Mammary epithelial cell (primary cell): ENCODE measurements around the gene CLK3.

Experiments used
- EZH2 ChIP-seq: IDR thresholded peaks from 2 replicates; pipeline ENCODE4 v1.6.1; 2012; ENCODE audit warnings: low read length, inconsistent platforms, borderline replicate concordance
- TF ChIP-seq, protein P1 (sequence below), 2 donors: IDR thresholded peaks in 1 of 2; conservative IDR thresholded peaks in 1 of 2; 2 replicates each; pipeline ENCODE4 v1.5.1; 2011 to 2012; ENCODE audit warnings: inconsistent platforms in 2 of 2, low read length in 2 of 2, mild to moderate bottlenecking in 2 of 2, control low read depth in 1 of 2, low read depth in 1 of 2; ENCODE audit not compliant: insufficient read depth in 1 of 2; ENCODE audit errors: extremely low read depth in 1 of 2

DNA sequence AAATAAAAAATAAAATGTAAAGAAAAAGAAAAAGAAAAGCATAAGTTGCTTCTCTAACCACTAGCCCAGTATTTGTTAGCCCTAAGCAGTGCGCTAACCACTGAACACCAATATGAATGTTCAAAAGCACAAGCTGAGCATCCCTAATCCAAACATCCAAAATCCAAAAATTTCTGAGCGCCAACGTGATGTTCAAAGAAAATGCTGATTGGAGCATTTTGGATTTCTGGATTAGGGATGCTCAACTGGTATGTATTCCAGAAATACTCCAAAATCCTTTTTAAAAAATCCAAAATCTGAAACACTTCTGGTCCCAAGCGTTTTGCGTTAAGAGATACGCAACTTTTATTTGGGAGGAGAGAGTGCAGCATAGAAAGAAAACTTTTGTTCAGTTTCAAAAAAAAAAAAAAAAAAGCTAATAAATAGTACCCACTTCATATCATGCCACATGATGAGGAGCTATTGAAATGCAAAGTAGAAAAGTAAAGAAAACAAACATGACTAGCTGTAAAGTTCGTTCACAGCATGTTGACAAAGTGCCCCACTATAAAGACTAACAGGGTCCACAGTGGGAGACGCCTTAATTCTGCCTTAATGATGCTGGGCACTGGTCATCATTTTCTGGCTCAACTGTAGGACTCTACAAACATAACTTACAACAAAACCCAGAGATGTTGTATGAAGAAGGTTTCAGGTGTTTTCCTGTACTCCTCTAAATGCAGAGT is 47.8 kb downstream of the CLK3 start:
- TF ChIP-seq, protein P1, sequence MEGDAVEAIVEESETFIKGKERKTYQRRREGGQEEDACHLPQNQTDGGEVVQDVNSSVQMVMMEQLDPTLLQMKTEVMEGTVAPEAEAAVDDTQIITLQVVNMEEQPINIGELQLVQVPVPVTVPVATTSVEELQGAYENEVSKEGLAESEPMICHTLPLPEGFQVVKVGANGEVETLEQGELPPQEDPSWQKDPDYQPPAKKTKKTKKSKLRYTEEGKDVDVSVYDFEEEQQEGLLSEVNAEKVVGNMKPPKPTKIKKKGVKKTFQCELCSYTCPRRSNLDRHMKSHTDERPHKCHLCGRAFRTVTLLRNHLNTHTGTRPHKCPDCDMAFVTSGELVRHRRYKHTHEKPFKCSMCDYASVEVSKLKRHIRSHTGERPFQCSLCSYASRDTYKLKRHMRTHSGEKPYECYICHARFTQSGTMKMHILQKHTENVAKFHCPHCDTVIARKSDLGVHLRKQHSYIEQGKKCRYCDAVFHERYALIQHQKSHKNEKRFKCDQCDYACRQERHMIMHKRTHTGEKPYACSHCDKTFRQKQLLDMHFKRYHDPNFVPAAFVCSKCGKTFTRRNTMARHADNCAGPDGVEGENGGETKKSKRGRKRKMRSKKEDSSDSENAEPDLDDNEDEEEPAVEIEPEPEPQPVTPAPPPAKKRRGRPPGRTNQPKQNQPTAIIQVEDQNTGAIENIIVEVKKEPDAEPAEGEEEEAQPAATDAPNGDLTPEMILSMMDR (conservative IDR thresholded peaks at IDR 0.05 in 1 of 2, IDR thresholded peaks at IDR 0.05 in 1 of 2; ENCODE audit: extremely low read depth in 1 of 2, insufficient read depth in 1 of 2, low read depth in 1 of 2, low read length in 2 of 2), result no peak
- TF ChIP-seq EZH2, result no peak
